ENCODE measurements around the gene KIF5B. TPM values are rescaled to one million over a fixed set of nuclear protein-coding genes. Genes with fewer than 3 reads are reported as not detected.

The KIF5B gene
- total and polyA plus RNA-seq, 9 of the 15 experiments (the other 6 are each of a cell fraction or from before 2014, with no cell fraction given): 24.4 to 94.4 (median 68.9) TPM

DNA sequence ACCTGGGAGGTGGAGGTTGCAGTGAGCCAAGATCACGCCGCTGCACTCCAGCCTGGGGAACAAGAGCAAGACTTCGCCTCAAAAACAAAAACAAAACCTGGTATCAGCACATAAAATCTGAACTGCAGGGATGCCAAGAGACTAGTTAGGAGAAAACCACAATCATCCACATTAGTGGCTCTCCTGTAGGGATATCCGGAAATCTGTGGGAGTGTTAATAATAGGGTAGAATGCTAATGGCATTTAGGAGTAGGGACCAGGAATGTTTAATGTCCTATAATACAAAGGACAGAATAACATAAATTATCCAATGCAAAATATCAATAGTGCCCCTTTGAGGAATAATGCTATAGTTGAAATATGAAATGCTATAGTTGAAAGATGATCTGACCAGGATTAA, 24.3 kb downstream of the KIF5B start:
- WGBS (ENCODE audit: insufficient coverage, low coverage, missing lambda C conversion rate): 84% methylated on average over 4 of the region's 4 CpGs
- CTCF ChIA-PET (ENCODE audit: low intra/inter-chr PET ratio): no interaction called here

More for the DNA sequence above, 24.3 kb downstream of the KIF5B start:
- H3K9me1 ChIP-seq (ENCODE audit: control insufficient read depth, insufficient read depth, low read length): no peaks in the 10 kb centered on the region
- no peaks in the 10 kb centered on the region for H4K20me1 ChIP-seq (replicated peaks; ENCODE audit: control insufficient read depth, insufficient read depth, low read length)
- no peaks in the 10 kb centered on the region for H3K27me3 ChIP-seq (ENCODE audit: control insufficient read depth in 2 of 2, insufficient read depth in 2 of 2, low read length in 2 of 2)
- no peak overlapping the region for H2AFZ ChIP-seq (ENCODE audit: low read depth, low read length)
- no peaks in the 10 kb centered on the region for H3K4me1 ChIP-seq (replicated peaks in 1 of 2; ENCODE audit: control insufficient read depth in 2 of 2, insufficient read depth in 2 of 2, low read length in 2 of 2)
- no peaks in the 10 kb centered on the region for H3K9me3 ChIP-seq (replicated peaks; ENCODE audit: control insufficient read depth, insufficient read depth, low read depth, low read length)
- POLR2A ChIA-PET: no interaction called here
- BruUV-seq (replicated peaks): no TSS peak
- ATAC-seq (no peak), FAIRE-seq (no peak), DNase-seq (ENCODE audit: extremely low read depth in 1 of 4, low spot score in 3 of 4) (no peak)
- H3K4me3 ChIP-seq: no peak overlapping the region
- H3K36me3 ChIP-seq (ENCODE audit: control insufficient read depth, insufficient read depth, low read length): peaks cover 97% of the 10 kb centered on the region
- H3K4me2 ChIP-seq (ENCODE audit: insufficient read depth, low read length): no peak overlapping the region
- in situ Hi-C loops (cut with MboI): no loop called here
- no peak overlapping the region for H3K27ac ChIP-seq (ENCODE audit: extremely low read depth, low read depth, low read length)
- no peak overlapping the region for H3K9ac ChIP-seq (ENCODE audit: insufficient read depth in 1 of 2, low read depth in 2 of 2, low read length in 2 of 2)
- intact Hi-C loops (cut with micrococcal nuclease): no loop called here
- no peaks in the 10 kb centered on the region; the same call in 2 of the 3 replicates for H3K79me2 ChIP-seq (ENCODE audit: control insufficient read depth, insufficient read depth, low read length)
- no peak for TF ChIP-seq ZNF274 (IDR thresholded peaks at IDR 0.05; ENCODE audit: borderline replicate concordance, low read depth, low read length)
- TF ChIP-seq AFF4 (CRISPR knock-in tag; IDR thresholded peaks at IDR 0.05): no peak
- no peak for TF ChIP-seq POLR3G (IDR thresholded peaks at IDR 0.05; ENCODE audit: extremely low read depth, insufficient read length, insufficient replicate concordance)

Measured in K562 (cell line).